NCI-H446 treated with DMSO at 0.1 percent for 48 hours (cell line): ENCODE measurements around the gene TRIM15.
"Not testable (repeated sequence)": the region's sequence is repeated elsewhere in the genome, so short reads cannot be mapped to it uniquely, and the experiment has no call there.

ENCODE experiments used
- DNase-seq: peaks from one replicate; lab custom pipeline; 2025; lab: John Stamatoyannopoulos, UW

Gene TRIM15

DNA sequence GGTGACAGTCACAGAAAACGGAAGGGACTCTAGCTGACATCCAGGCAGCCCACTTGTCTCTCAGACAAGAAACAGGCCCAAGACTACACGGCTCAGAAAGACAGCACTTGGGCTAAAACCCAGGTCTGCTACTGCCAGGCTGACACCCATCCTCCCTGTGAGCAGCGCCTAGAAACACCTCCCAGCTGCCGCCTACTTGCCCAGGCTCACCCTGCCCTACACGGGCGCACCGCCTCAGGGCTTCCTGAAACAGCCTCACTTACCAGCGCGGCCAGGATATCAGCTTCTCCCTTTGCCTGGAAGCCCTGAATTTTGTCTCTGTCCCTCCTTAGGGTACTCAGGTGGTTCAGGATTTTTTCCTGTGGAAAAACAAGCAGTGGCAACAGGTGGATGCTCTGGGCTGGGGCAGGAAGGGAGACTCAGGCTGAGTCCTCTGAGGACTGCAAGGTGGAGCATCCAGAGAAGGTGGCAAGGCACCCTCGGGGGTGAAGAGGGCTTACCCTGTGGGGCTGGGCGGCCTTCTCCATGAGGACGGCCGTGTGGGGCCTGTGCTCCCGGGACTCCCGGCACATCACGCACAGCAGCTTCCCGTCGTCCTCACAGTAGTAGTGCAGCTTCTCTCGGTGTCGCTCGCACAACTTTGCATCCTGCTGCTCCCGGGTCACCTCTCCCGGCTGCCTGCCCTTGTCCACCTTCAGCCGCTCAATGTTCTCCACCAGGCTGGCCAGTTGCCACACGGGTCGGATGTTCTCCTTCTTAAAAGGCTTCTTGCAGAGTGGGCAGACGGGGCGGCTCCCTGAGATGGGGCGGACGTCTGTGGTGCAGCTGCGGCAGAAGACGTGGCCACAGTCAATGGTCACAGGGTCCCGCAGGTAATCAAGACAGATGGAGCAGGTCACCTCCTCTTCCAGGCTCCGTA lies 35.1 kb downstream of the TRIM15 start:
- no peak for DNase-seq

DNA sequence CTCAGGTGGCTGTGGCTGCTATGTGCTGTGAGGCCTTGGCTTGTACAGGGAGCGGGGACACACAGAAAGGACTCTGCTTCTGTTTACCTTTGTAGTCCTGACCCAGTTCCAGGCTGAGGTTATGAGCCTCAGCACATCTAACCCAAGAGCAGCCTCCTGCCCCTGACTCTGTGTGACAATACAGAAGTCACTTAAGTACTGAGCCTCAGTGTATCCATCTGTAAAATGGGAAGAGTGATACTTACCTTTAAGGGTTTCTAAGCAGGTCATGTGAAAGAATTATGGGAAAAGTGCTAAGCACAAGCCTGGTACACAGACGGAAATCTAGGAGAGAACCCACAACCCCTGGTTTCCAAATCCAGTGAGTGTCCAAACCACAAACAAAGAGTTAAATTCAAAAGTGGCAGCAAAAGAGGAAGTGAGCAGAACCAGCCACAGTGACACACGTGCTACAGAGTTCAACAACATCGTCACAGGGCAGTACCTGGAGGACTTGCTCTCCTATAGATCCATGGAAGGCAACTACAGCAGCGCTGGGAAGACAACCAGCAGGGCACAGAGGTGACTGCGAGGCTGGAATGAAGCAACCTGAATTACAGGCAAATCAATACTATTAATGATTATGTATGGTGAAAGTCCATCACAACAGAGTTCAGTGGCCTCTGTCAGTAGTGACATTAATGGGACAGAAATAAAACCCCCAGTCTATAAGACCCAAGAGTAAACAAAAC lies 37.4 kb downstream of the TRIM15 start:
- no peak for DNase-seq

DNA sequence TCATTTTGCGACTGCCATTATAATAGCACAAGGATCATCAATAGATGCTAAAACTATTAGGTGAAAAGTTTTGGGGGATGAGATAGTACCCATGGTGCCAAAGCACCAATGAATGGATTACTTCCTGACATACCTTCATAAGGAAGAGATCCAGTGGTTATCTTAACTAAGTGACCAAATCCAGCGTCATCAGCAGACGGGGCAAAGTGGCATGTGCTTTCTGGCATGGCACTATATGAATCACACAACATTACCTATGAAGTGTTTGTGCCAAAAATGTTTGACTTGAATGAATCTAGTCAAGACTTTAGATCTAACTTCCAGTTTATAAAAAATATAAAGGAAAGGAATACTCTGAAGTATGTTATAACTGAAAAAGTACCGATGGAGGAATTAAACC lies 39.0 kb downstream of the TRIM15 start:
- no peak for DNase-seq

GRCh38 chr6:30204116-30204515 lies 40.8 kb downstream of the TRIM15 start:
- DNase-seq: no peak

GRCh38 chr6:30206152-30206551 lies 42.8 kb downstream of the TRIM15 start:
- DNase-seq: no peak

GRCh38 chr6:30206799-30207618 lies 43.7 kb downstream of the TRIM15 start:
- no peak for DNase-seq

DNA sequence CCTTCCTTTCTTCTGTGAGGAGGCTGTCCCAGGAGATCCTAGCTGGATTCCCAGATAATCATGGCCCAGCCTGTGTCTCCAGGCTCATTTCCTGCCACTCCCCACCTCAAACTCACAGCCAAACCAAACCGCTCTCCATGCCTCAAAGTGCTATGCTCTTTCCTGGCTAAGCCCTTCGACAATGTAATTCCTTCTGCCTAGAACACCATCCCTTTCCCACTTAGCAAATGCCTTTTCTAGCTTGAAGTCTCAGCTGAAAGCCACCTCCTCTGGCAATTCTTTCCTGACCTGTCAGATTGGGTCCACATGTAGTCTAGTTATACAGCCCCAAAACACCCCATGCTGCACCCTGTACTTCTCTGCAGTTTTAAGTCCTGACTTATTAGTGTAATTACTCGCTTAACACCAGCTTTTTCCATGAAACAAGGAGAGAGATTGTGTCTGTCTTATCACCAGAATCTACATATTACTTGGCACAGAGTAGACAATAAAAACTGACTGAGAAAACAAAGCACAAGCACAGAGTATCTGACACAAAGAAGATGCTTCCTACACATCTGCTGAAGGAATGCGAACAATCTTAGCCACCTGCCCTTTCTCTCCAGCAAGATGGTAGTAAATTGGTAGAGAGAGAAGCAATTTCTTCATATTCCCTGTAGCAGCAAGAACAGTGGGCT lies 44.4 kb downstream of the TRIM15 start:
- DNase-seq: no peak

GRCh38 chr6:30211306-30211705 lies 48.0 kb downstream of the TRIM15 start:
- no peak for DNase-seq

- DNase-seq: no peak
Measured at GRCh38 chr6:30211899-30212298, 48.6 kb downstream of the TRIM15 start.

DNA sequence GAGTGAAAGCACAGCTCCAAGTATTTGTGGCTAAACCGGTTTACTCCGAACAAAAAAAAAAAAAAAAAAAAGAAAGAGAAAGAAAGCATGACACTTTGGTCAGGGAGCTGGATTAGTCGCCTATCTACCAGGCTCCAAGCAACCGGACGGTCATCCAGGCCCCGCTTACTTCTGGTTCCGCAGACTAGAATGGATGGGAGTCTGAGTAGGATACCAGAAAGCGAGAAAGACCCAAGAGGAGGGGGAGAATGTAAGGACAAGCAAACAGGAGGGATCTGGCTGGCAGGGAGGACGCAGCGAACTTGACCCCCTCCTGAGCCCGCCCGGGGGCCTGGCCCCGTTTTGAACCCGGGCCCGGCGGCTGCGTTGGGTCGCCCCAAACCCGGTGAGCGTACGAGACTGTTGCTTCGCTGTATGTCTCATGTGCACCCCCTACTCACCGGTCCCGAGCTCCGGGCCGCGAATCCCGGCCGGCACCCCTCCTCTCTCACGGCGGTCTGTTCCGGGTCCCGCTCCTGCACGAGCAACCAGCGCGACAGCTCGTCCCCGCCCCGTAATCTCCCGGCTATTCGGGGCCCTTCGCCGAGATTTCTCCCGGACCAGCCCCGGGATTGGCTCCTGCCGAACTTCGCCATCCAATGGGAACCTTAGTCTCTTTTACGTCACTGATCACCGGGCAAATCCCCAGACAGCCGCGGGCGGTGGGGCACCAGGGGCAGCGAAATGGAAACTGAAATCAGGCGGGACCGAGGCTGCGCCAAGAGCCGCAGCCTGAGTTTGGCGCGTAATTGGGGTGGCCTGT lies 49.7 kb downstream of the TRIM15 start, which contains the start of gene TRIM26:
TRIM26 (minus strand) TSS at position 542 of the 802 bp plus-strand sequence. CDS start 14,303 bp downstream, outside the sequence.
- DNase-seq: peak; percentile 95

GRCh38 chr6:30213667-30213956 lies 50.3 kb downstream of the TRIM15 start:
- no peak for DNase-seq

DNA sequence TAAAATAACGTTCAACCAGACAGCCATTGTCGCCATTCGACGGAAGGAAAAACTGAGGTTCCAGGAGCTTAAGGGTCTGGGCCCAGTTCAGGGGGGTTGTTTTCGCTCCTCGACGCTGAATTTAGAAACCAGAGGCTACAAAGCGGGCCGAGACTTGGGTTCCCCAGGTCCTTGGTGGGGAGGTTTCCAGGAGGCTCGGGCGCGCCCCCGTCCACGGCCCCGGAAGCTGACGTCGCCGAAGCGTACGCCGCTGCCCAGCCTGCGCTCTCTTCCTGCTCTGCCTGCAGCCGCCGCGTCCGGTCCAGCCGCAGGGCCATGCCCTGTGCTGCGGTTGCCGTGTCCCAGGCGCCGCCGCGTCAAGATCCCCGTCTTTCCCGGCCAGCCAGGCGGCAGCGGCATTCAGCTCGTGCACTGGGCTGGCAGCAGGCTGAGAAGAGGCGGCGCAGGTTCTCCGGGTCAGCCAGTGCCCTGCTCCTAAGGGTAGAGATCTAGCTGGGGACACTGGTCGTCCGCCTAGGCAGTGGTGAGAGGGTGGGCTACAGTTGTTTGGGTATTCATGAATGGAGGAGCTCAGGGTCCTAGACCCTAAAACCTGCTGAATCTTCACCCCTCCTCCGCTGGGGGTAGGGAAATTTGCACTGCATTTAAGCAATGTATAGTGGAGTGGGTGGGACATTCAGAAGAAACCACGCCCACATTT lies 50.8 kb downstream of the TRIM15 start:
- DNase-seq: no peak

DNA sequence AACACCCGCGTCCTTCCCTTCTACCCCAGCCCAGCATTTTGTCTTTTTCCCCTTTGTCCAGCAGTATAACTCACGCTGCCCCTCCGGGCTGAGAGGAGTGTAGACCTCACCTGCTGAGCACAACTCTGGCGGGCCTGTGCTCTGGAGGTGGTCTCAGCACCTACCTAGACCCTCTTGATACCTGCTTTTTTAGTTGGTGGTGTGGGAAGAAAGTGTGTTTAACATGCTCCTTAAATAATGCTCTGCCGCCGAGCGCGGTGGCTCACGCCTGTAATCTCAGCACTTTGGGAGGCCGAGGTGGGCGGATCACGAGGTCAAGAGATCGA lies 51.3 kb downstream of the TRIM15 start:
- no peak for DNase-seq

GRCh38 chr6:30216096-30216495 lies 52.8 kb downstream of the TRIM15 start:
- DNase-seq: no peak

GRCh38 chr6:30219244-30219643 lies 55.9 kb downstream of the TRIM15 start:
- DNase-seq: peak; percentile 33

DNA sequence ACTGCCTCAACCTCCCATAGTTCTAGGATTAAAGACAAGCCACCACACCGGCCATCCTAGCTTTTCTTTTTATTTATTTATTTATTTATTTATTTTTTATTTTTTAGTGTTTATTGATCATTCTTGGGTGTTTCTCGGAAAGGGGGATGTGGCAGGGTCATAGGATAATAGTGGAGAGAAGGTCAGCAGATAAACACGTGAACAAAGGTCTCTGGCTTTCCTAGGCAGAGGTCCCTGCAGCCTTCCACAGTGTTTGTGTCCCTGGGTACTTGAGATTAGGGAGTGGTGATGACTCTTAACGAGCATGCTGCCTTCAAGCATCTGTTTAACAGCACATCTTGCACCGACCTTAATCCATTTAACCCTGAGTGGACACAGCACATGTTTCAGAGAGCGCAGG lies 58.0 kb downstream of the TRIM15 start:
- not testable (repeated sequence) for DNase-seq

GRCh38 chr6:30221956-30222355 lies 58.6 kb downstream of the TRIM15 start:
- not testable (repeated sequence) for DNase-seq
